Psoas muscle (tissue), 8 donors: ENCODE data around the gene TRNP1. TPM values are rescaled to one million over a fixed set of nuclear protein-coding genes. Genes with fewer than 3 reads are reported as not detected.

Experiments used
- ATAC-seq, 4 donors: fragments of 200-7000 bp; cut with Tn5 transposase; one replicate each; pipeline ENCODE4 v1.9.1; 2020; ENCODE audit warnings: moderate library complexity in 3 of 4, mild to moderate bottlenecking in 2 of 4
- DNase-seq, 2 donors: peaks; one replicate each; pipeline ENCODE4 v3.0.0-alpha.2; 2020
- H3K27ac ChIP-seq: fragments of 200-600 bp; one replicate; pipeline ENCODE4 v1.8.0; 2022
- H3K27me3 ChIP-seq, 3 donors: fragments of 200-600 bp in 1 of 3; one replicate each; pipeline versions ENCODE4 v1.6.1 to v1.8.0; 2013 to 2022; ENCODE audit warnings: low read length in 2 of 3, mild to moderate bottlenecking in 2 of 3, moderate library complexity in 1 of 3; ENCODE audit not compliant: insufficient read depth in 3 of 3
- H3K36me3 ChIP-seq, 2 donors: fragments of 200-600 bp in 1 of 2; one replicate each; pipeline versions ENCODE4 v1.6.1 to v1.8.0; 2013 to 2022; ENCODE audit warnings: low read depth in 1 of 2, mild to moderate bottlenecking in 1 of 2, moderate library complexity in 1 of 2; ENCODE audit not compliant: insufficient read depth in 1 of 2
- H3K4me1 ChIP-seq: fragments of 200-600 bp; one replicate; pipeline ENCODE4 v1.8.0; 2022
- H3K4me3 ChIP-seq: fragments of 200-600 bp; one replicate; pipeline ENCODE4 v1.8.0; 2022; ENCODE audit warnings: mild to moderate bottlenecking
- H3K9me3 ChIP-seq: fragments of 200-600 bp; one replicate; pipeline ENCODE4 v1.8.0; 2022
- CTCF ChIP-seq: fragments of 200-600 bp; IDR thresholded peaks from one replicate; pipeline ENCODE4 v1.8.0; 2022; ENCODE audit warnings: antibody characterized with exemption
- WGBS, 3 donors: extraction: QIAGEN DNeasy Blood & Tissue Kit; methylation state at CpG; one replicate each; pipeline versions ENCODE4 v1.1.6 to v1.1.7; 2013; 5-methylcytosine and 5-hydroxymethylcytosine counted together
- intact Hi-C, 2 donors: fragments of 100-400 bp; cut with DNase I; formaldehyde crosslinking; loops; one replicate each; pipeline versions ENCODE4 v1.11.0 to v1.14.2; 2022
- polyA plus RNA-seq, 3 donors: library from polyadenylated mRNA; stranded (reverse); fragments of 200-250 nt; gene quantifications; one replicate each; pipeline ENCODE4 v1.2.3, GENCODE V29; 2013
- total RNA-seq, 4 donors: library from RNA; stranded (reverse); fragmentation: NEBNext Ultra II Directional in 2 of 4; extraction: Animal tissue kit (Norgen Biotek cat#: 25700) in 2 of 4; gene quantifications; one replicate each; pipeline versions ENCODE4 v1.2.1 to v1.2.4, GENCODE V29; 2021 to 2023
- donor health status: healthy with polysubstance abuse.
- donor health status: DM: no; HTN: no; CAD: no; lungs with moderate emphysema.
- donor health status: Bipolar disorder and iron deficiency.
- donor health status: healthy.
- donor health status: DM: yes; HTN: yes; CAD: no.
- donor health status: DM: no; HTN: no; CAD: no.
- donor health status: DM: no; HTN: no; CAD: no.
- donor health status: DM: yes; HTN: yes; CAD: no.

TRNP1 gene
- total and polyA plus RNA-seq, 7 donors: 0.84 to 3.8 (median 1.6) TPM

GRCh38 chr1:27047914-27048313 is 54.4 kb downstream of the TRNP1 start:
- no peaks in the 10 kb centered on the region for H3K4me1 ChIP-seq
- DNase-seq (no peak), ATAC-seq (no peak)
- H3K9me3 ChIP-seq: no peaks in the 10 kb centered on the region
- H3K27ac ChIP-seq: peak overlapping the region; percentile 16
- WGBS, 3 donors: 70 to 83% (median 82%) methylated on average over 6 of the region's 6 CpGs
- intact Hi-C loops: loop anchor here in 1 of 2 donors (2.0 kb wide), 1 partner anchor 51 kb away; no protein-coding TSS in a partner anchor
- no peaks in the 10 kb centered on the region for H3K36me3 ChIP-seq
- H3K4me3 ChIP-seq: no peak overlapping the region
- H3K27me3 ChIP-seq: no peaks in the 10 kb centered on the region
- TF ChIP-seq CTCF: no peak

DNA sequence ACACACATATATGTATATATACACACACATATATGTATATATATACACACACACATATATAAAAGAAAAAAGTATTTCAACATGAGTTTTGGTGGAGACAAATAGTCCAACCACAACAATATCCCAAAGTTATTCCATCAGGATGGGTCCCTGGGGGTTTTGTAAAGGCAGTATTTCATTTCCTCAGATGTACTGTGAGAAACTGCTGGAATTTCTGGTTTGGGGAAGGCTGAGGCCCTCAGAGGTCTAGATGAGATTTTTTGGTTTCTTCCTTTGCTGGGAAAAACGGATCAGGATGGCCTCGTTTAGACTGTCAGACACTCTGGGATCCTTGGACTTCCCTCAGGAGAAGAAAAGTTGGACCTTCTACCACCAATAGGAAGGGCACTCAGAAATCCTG is 55.6 kb downstream of the TRNP1 start:
- ATAC-seq (no peak), DNase-seq (no peak)
- no peaks in the 10 kb centered on the region for H3K9me3 ChIP-seq
- 54 to 62% (median 55%) methylated on average over 2 of the region's 2 CpGs for WGBS, 3 donors
- no peak overlapping the region for H3K4me3 ChIP-seq
- intact Hi-C loops: no loop called here
- no peak for TF ChIP-seq CTCF
- H3K36me3 ChIP-seq: no peaks in the 10 kb centered on the region
- no peak overlapping the region for H3K27ac ChIP-seq
- no peaks in the 10 kb centered on the region for H3K4me1 ChIP-seq
- H3K27me3 ChIP-seq: no peaks in the 10 kb centered on the region

DNA sequence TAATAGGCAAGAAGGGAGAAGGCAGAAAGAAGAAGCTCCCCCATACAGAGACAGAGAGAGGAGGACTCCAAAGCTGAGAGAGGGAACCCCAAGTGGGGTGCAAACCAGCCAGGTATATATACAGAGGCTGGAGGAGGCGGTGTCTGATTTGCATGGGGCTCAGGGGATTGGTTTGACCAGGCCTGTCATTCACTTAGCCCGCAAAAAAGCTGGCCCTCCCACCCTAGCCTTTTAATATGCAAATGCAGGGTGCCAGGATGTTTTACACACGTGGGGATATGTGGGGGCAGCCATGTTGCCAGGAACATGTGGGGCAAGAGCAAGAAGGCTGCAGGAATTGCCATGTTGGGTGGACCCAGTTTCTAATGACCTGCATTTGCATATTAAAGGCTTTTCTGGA is 56.1 kb downstream of the TRNP1 start:
- ATAC-seq (no peak), DNase-seq (no peak)
- intact Hi-C loops: no loop called here

More for the DNA sequence above, 56.1 kb downstream of the TRNP1 start:
- WGBS, 3 donors: 54 to 65% (median 56%) methylated on average over 3 of the region's 3 CpGs
- H3K36me3 ChIP-seq: no peaks in the 10 kb centered on the region
- TF ChIP-seq CTCF: no peak
- H3K9me3 ChIP-seq: no peaks in the 10 kb centered on the region
- no peaks in the 10 kb centered on the region for H3K27me3 ChIP-seq
- H3K4me1 ChIP-seq: no peaks in the 10 kb centered on the region
- H3K4me3 ChIP-seq: no peak overlapping the region
- H3K27ac ChIP-seq: no peak overlapping the region

Other genes starting within 250 kb of the TRNP1 start
- gene PIGV, start 205.7 kb upstream of the TRNP1 start, total RNA-seq: 1 to 10 TPM; 4.2 to 7.4 (median 5.5) TPM
- 1 to 10 TPM; 2.5 to 5.5 (median 3.4) TPM for gene PIGV, start 205.7 kb upstream of the TRNP1 start, polyA plus RNA-seq
- gene ZDHHC18, start 167.0 kb upstream of the TRNP1 start, total RNA-seq: 10 to 100 TPM in 3 of 4 donors, 1 to 10 TPM in 1; 9.9 to 16.9 (median 12.5) TPM
- 10 to 100 TPM in 1 of 3 donors, 1 to 10 TPM in 2; 7.7 to 11.3 (median 9.6) TPM for gene ZDHHC18, start 167.0 kb upstream of the TRNP1 start, polyA plus RNA-seq
- gene SFN, start 130.5 kb upstream of the TRNP1 start, total RNA-seq: 10 to 100 TPM in 1 of 4 donors, under 1 TPM in 3; 0.17 to 26.7 (median 0.55) TPM
- gene SFN, start 130.5 kb upstream of the TRNP1 start, polyA plus RNA-seq: under 1 TPM; 0.05 to 0.35 (median 0.21) TPM
- 10 to 100 TPM; 18.3 to 35.9 (median 25.6) TPM for gene GPN2, start 103.4 kb upstream of the TRNP1 start, total RNA-seq
- gene GPN2, start 103.4 kb upstream of the TRNP1 start, polyA plus RNA-seq: 10 to 100 TPM; 19.2 to 34.0 (median 19.4) TPM
- 10 to 100 TPM; 10.7 to 22.9 (median 12.1) TPM for gene GPATCH3, start 93.2 kb upstream of the TRNP1 start, total RNA-seq
- 10 to 100 TPM; 13.7 to 31.8 (median 17.8) TPM for gene GPATCH3, start 93.2 kb upstream of the TRNP1 start, polyA plus RNA-seq
- 1 to 10 TPM in 1 of 4 donors, under 1 TPM in 2, not detected in 1; 0.25 to 1.1 (median 0.49) TPM for gene NR0B2, start 79.7 kb upstream of the TRNP1 start, total RNA-seq
- gene NR0B2, start 79.7 kb upstream of the TRNP1 start, polyA plus RNA-seq: under 1 TPM; 0.06 to 0.21 (median 0.07) TPM
- 10 to 100 TPM; 55.7 to 65.5 (median 62.3) TPM for gene NUDC, start 71.9 kb upstream of the TRNP1 start, total RNA-seq
- gene NUDC, start 71.9 kb upstream of the TRNP1 start, polyA plus RNA-seq: 100 to 1,000 TPM in 1 of 3 donors, 10 to 100 TPM in 2; 77.7 to 105 (median 89.7) TPM
- gene KDF1, start 33.2 kb upstream of the TRNP1 start, total RNA-seq: not detected
- under 1 TPM in 1 of 3 donors, not detected in 2; 0.01 TPM for gene KDF1, start 33.2 kb upstream of the TRNP1 start, polyA plus RNA-seq
- gene TENT5B, start 19.2 kb downstream of the TRNP1 start, total RNA-seq: 1 to 10 TPM in 3 of 4 donors, under 1 TPM in 1; 0.20 to 2.3 (median 1.7) TPM
- gene TENT5B, start 19.2 kb downstream of the TRNP1 start, polyA plus RNA-seq: 1 to 10 TPM in 1 of 3 donors, under 1 TPM in 2; 0.70 to 2.5 (median 0.74) TPM
- 10 to 100 TPM in 1 of 4 donors, 1 to 10 TPM in 3; 5.2 to 14.3 (median 7.7) TPM for gene SLC9A1, start 161.4 kb downstream of the TRNP1 start, total RNA-seq
- gene SLC9A1, start 161.4 kb downstream of the TRNP1 start, polyA plus RNA-seq: 10 to 100 TPM in 1 of 3 donors, 1 to 10 TPM in 2; 2.3 to 17.0 (median 3.8) TPM
- 10 to 100 TPM; 55.6 to 66.1 (median 61.2) TPM for gene WDTC1, start 240.9 kb downstream of the TRNP1 start, total RNA-seq
- gene WDTC1, start 240.9 kb downstream of the TRNP1 start, polyA plus RNA-seq: 10 to 100 TPM; 10.8 to 55.4 (median 28.1) TPM